Astrocyte (in vitro differentiated cells and primary cell): Measurements from ENCODE around the gene TMEM33. TPM values are rescaled to one million over a fixed set of nuclear protein-coding genes. Genes with fewer than 3 reads are reported as not detected.

Experiments used
- DNase-seq: peaks from one replicate; pipeline ENCODE4 v3.0.0-alpha.2; 2010; ENCODE audit warnings: low read depth
- FAIRE-seq: peaks from 2 replicates; lab custom pipeline; 2011; peaks lifted over from hg19 to GRCh38; lab: Jason Lieb, UNC
- H2AFZ ChIP-seq: 2 replicates; pipeline ENCODE4 v1.6.0; 2012; ENCODE audit warnings: low read depth, low read length, inconsistent platforms
- H3K27ac ChIP-seq: 2 replicates; pipeline ENCODE4 v1.5.1; 2011; ENCODE audit warnings: low read depth, low read length, inconsistent platforms
- H3K27me3 ChIP-seq: 2 replicates; pipeline ENCODE4 v1.6.0; 2011; ENCODE audit warnings: low read length, inconsistent platforms; ENCODE audit not compliant: insufficient read depth
- H3K36me3 ChIP-seq: 2 replicates; pipeline ENCODE4 v1.5.1; 2011; ENCODE audit warnings: low read length, inconsistent platforms; ENCODE audit not compliant: insufficient read depth
- H3K4me1 ChIP-seq: 2 replicates; pipeline ENCODE4 v1.5.1; 2011; ENCODE audit warnings: low read length, inconsistent platforms; ENCODE audit not compliant: insufficient read depth
- H3K4me2 ChIP-seq: 2 replicates; pipeline ENCODE4 v1.6.0; 2012; ENCODE audit warnings: low read length, inconsistent platforms
- H3K4me3 ChIP-seq: 2 replicates; pipeline ENCODE4 v1.5.1; 2011; ENCODE audit warnings: low read depth, mild to moderate bottlenecking, low read length, inconsistent platforms; ENCODE audit not compliant: insufficient read depth
- H3K79me2 ChIP-seq: 2 replicates; pipeline ENCODE4 v1.6.0; 2012; ENCODE audit warnings: mild to moderate bottlenecking, low read length, inconsistent platforms; ENCODE audit not compliant: insufficient read depth
- H3K9ac ChIP-seq: 2 replicates; pipeline ENCODE4 v1.6.0; 2012; ENCODE audit warnings: mild to moderate bottlenecking, low read length, inconsistent platforms
- H3K9me3 ChIP-seq: 2 replicates; pipeline ENCODE4 v1.5.1; 2012; ENCODE audit warnings: low read depth, mild to moderate bottlenecking, low read length, inconsistent platforms; ENCODE audit not compliant: insufficient read depth
- H4K20me1 ChIP-seq: 2 replicates; pipeline ENCODE4 v1.6.0; 2012; ENCODE audit warnings: low read length, inconsistent platforms; ENCODE audit not compliant: insufficient read depth
- H3K27ac Mint-ChIP-seq: one replicate; pipeline ENCODE4 v1.8.0; 2021; ENCODE audit warnings: mild to moderate bottlenecking, mixed read lengths; ENCODE audit not compliant: unreplicated experiment
- H3K27me3 Mint-ChIP-seq: one replicate; pipeline ENCODE4 v1.8.0; 2021; ENCODE audit warnings: low read depth, mixed read lengths; ENCODE audit not compliant: unreplicated experiment
- H3K36me3 Mint-ChIP-seq: one replicate; pipeline ENCODE4 v1.8.0; 2021; ENCODE audit warnings: low read depth, mixed read lengths; ENCODE audit not compliant: unreplicated experiment
- H3K4me1 Mint-ChIP-seq: one replicate; pipeline ENCODE4 v1.8.0; 2021; ENCODE audit warnings: low read depth, mixed read lengths; ENCODE audit not compliant: unreplicated experiment
- H3K4me3 Mint-ChIP-seq: one replicate; pipeline ENCODE4 v1.8.0; 2021; ENCODE audit warnings: mild to moderate bottlenecking, moderate library complexity, mixed read lengths; ENCODE audit not compliant: unreplicated experiment
- H3K9me3 Mint-ChIP-seq: one replicate; pipeline ENCODE4 v1.8.0; 2021; ENCODE audit warnings: mild to moderate bottlenecking, mixed read lengths; ENCODE audit not compliant: unreplicated experiment
- EZH2 ChIP-seq: IDR thresholded peaks from 2 replicates; pipeline ENCODE4 v1.6.1; 2012; ENCODE audit warnings: mild to moderate bottlenecking, low read length, inconsistent platforms; ENCODE audit not compliant: insufficient read depth
- total RNA-seq: library from RNA; stranded (reverse); gene quantifications from 2 replicates; pipeline ENCODE4 v1.2.1, GENCODE V29; 2021
- TF ChIP-seq, protein P1 (sequence below): IDR thresholded peaks from 2 replicates; pipeline ENCODE4 v1.5.1; 2011; ENCODE audit warnings: low read depth, mild to moderate bottlenecking, inconsistent platforms, low read length, moderate library complexity; ENCODE audit not compliant: insufficient read depth

TMEM33 gene
- total RNA-seq, 1 donor from 2014 or later, result 84.0 TPM

- Mint-ChIP-seq H3K4me3 (no peak overlapping the region), H3K4me1 (no peaks in the 10 kb centered on the region), H3K27ac (no peak overlapping the region), H3K36me3 (no peaks in the 10 kb centered on the region), H3K27me3 (no peaks in the 10 kb centered on the region), H3K9me3 (no peaks in the 10 kb centered on the region)
- TF ChIP-seq, protein P1, sequence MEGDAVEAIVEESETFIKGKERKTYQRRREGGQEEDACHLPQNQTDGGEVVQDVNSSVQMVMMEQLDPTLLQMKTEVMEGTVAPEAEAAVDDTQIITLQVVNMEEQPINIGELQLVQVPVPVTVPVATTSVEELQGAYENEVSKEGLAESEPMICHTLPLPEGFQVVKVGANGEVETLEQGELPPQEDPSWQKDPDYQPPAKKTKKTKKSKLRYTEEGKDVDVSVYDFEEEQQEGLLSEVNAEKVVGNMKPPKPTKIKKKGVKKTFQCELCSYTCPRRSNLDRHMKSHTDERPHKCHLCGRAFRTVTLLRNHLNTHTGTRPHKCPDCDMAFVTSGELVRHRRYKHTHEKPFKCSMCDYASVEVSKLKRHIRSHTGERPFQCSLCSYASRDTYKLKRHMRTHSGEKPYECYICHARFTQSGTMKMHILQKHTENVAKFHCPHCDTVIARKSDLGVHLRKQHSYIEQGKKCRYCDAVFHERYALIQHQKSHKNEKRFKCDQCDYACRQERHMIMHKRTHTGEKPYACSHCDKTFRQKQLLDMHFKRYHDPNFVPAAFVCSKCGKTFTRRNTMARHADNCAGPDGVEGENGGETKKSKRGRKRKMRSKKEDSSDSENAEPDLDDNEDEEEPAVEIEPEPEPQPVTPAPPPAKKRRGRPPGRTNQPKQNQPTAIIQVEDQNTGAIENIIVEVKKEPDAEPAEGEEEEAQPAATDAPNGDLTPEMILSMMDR, result peak; percentile 13
- no peak for TF ChIP-seq EZH2
- FAIRE-seq (no peak), DNase-seq (no peak)
- Histone ChIP-seq H3K4me1 (no peaks in the 10 kb centered on the region), H3K27me3 (no peaks in the 10 kb centered on the region), H3K27ac (no peak overlapping the region), H3K4me2 (no peak overlapping the region), H3K36me3 (peaks cover 15% of the 10 kb centered on the region), H4K20me1 (peaks cover 5% of the 10 kb centered on the region), H2AFZ (no peak overlapping the region), H3K9ac (no peak overlapping the region), H3K4me3 (no peak overlapping the region), H3K79me2 (no peaks in the 10 kb centered on the region), H3K9me3 (no peaks in the 10 kb centered on the region)
Measured at GRCh38 chr4:41957634-41958033, 22.4 kb downstream of the TMEM33 start.

- H2AFZ ChIP-seq, result no peak overlapping the region
- no peaks in the 10 kb centered on the region for H3K27me3 Mint-ChIP-seq
- no peak overlapping the region for H3K4me3 ChIP-seq
- H3K4me2 ChIP-seq, result no peak overlapping the region
- H3K27me3 ChIP-seq, result no peaks in the 10 kb centered on the region
- H3K9me3 Mint-ChIP-seq, result peaks cover under 1% of the 10 kb centered on the region
- no peak overlapping the region for H3K27ac ChIP-seq
- TF ChIP-seq, protein P1, result peak; percentile 39
- no peak for TF ChIP-seq EZH2
- peaks cover 3% of the 10 kb centered on the region for H3K36me3 ChIP-seq
- no peak overlapping the region for H3K27ac Mint-ChIP-seq
- no peak for FAIRE-seq
- no peaks in the 10 kb centered on the region for H3K9me3 ChIP-seq
- H3K4me3 Mint-ChIP-seq, result no peak overlapping the region
- peak; percentile 5 for DNase-seq
- H3K79me2 ChIP-seq, result no peaks in the 10 kb centered on the region
- H3K9ac ChIP-seq, result no peak overlapping the region
- H3K36me3 Mint-ChIP-seq, result peaks cover under 1% of the 10 kb centered on the region
- H3K4me1 ChIP-seq, result no peaks in the 10 kb centered on the region
- no peaks in the 10 kb centered on the region for H4K20me1 ChIP-seq
- H3K4me1 Mint-ChIP-seq, result no peaks in the 10 kb centered on the region
Measured at GRCh38 chr4:41963105-41963504, 27.9 kb downstream of the TMEM33 start.

- Histone ChIP-seq H3K36me3 (no peaks in the 10 kb centered on the region), H3K27ac (no peak overlapping the region), H3K4me2 (no peak overlapping the region), H3K9ac (no peak overlapping the region), H4K20me1 (no peaks in the 10 kb centered on the region), H3K4me3 (no peak overlapping the region), H2AFZ (no peak overlapping the region), H3K4me1 (no peaks in the 10 kb centered on the region), H3K79me2 (no peaks in the 10 kb centered on the region), H3K27me3 (no peaks in the 10 kb centered on the region), H3K9me3 (peaks cover 7% of the 10 kb centered on the region)
- DNase-seq, result no peak
- no peak for FAIRE-seq
- no peak overlapping the region for H3K4me3 Mint-ChIP-seq
- H3K27me3 Mint-ChIP-seq, result no peaks in the 10 kb centered on the region
- no peaks in the 10 kb centered on the region for H3K4me1 Mint-ChIP-seq
- H3K27ac Mint-ChIP-seq, result no peak overlapping the region
- TF ChIP-seq, protein P1, result no peak
- TF ChIP-seq EZH2, result no peak
- peaks cover 3% of the 10 kb centered on the region for H3K36me3 Mint-ChIP-seq
- H3K9me3 Mint-ChIP-seq, result peaks cover 10% of the 10 kb centered on the region
Measured at GRCh38 chr4:41964401-41964800, 29.2 kb downstream of the TMEM33 start.
